Loucy (cell line): ENCODE results near the gene SYCP3.

Experiments used
- H2AFZ ChIP-seq: fragments of 200-600 bp; sonication (generic); 2 replicates; pipeline ENCODE4 v1.6.0; 2016; ENCODE audit warnings: antibody characterized with exemption, mild to moderate bottlenecking, low read length, moderate library complexity
- H3F3A ChIP-seq: fragments of 200-600 bp; 2 replicates; pipeline ENCODE4 v1.6.0; 2016; ENCODE audit warnings: antibody characterized with exemption, low read depth, mild to moderate bottlenecking
- H3K27me3 ChIP-seq: fragments of 200-600 bp; sonication (generic); 2 replicates; pipeline ENCODE4 v1.6.1; 2014; ENCODE audit warnings: low read length, mild to moderate bottlenecking; ENCODE audit not compliant: insufficient read depth, poor library complexity, severe bottlenecking
- H3K36me3 ChIP-seq: fragments of 200-600 bp; sonication (generic); 2 replicates; pipeline ENCODE4 v1.6.1; 2016; ENCODE audit warnings: low read length; ENCODE audit not compliant: insufficient read depth
- H3K4me1 ChIP-seq: fragments of 200-600 bp; sonication (generic); 2 replicates; pipeline ENCODE4 v1.5.1; 2014; ENCODE audit warnings: low read length, mild to moderate bottlenecking; ENCODE audit not compliant: insufficient read depth, poor library complexity, severe bottlenecking
- H3K4me2 ChIP-seq: fragments of 200-600 bp; sonication (generic); 2 replicates; pipeline ENCODE4 v1.6.0; 2014; ENCODE audit warnings: antibody characterized with exemption, low read length, low read depth, mild to moderate bottlenecking; ENCODE audit not compliant: poor library complexity, severe bottlenecking
- H3K4me3 ChIP-seq: fragments of 200-600 bp; sonication (generic); 2 replicates; pipeline ENCODE4 v1.5.1; 2014; ENCODE audit warnings: low read length, mild to moderate bottlenecking, mixed read lengths; ENCODE audit not compliant: poor library complexity, severe bottlenecking
- H3K79me2 ChIP-seq: fragments of 200-600 bp; sonication (generic); 2 replicates; pipeline ENCODE4 v1.6.1; 2014; ENCODE audit warnings: low read length; ENCODE audit not compliant: insufficient read depth
- H3K9ac ChIP-seq: fragments of 200-600 bp; sonication (generic); 2 replicates; pipeline ENCODE4 v1.6.0; 2014; ENCODE audit warnings: mild to moderate bottlenecking, low read depth, low read length, moderate library complexity; ENCODE audit not compliant: poor library complexity, severe bottlenecking
- H3K9me2 ChIP-seq: fragments of 200-600 bp; sonication (generic); replicated peaks from 2 replicates; pipeline ENCODE4 v1.6.1; 2016; ENCODE audit warnings: low read depth, low read length, mixed read lengths
- H3K9me3 ChIP-seq: fragments of 200-600 bp; sonication (generic); 2 replicates; pipeline ENCODE4 v1.6.1; 2014; ENCODE audit warnings: mild to moderate bottlenecking, antibody characterized with exemption, low read length, low read depth; ENCODE audit not compliant: insufficient read depth
- H4K20me1 ChIP-seq: fragments of 200-600 bp; sonication (generic); 2 replicates; pipeline ENCODE4 v1.6.0; 2014; ENCODE audit warnings: antibody characterized with exemption, low read length, mild to moderate bottlenecking; ENCODE audit not compliant: insufficient read depth, poor library complexity, severe bottlenecking
- EZH2phosphoT487 ChIP-seq: fragments of 200-600 bp; IDR thresholded peaks from 2 replicates; pipeline ENCODE4 v1.6.1; 2018; ENCODE audit warnings: antibody characterized with exemption, mild to moderate bottlenecking, moderate library complexity, borderline replicate concordance
- TF ChIP-seq, protein P1 (sequence below): fragments of 200-600 bp; sonication (generic); conservative IDR thresholded peaks from 2 replicates; pipeline ENCODE4 v1.5.1; 2014; ENCODE audit warnings: mild to moderate bottlenecking, antibody characterized with exemption, low read length

SYCP3 gene

DNA sequence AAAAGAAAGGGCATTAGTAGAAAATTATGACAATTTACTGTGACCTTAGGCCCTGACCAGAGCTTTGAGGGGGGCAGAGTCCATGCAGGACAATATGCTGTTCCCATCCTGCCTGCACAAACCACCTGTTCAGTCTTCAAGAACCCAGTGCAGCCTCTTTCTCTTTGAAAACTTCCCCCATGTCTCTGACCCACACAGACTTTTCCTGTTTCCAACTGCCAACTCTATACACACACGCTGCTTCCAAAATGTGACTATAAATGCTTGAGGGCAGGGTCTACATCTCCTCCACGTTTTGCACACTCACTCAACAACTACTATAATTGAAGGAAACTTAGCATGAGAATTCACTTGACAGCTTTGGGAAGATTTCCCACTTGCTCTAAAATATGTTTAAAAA lies 36.6 kb upstream of the SYCP3 start:
- Histone ChIP-seq H3K4me1 (peaks cover 74% of the 10 kb centered on the region), H3F3A (peaks cover 5% of the 10 kb centered on the region; the same call in 1 of the 2 replicates), H3K27me3 (no peaks in the 10 kb centered on the region), H3K79me2 (0 out of 2 replicates have a peak, but pooled peaks cover 4% of the 10 kb centered on the region), H3K9me2 (no peaks in the 10 kb centered on the region), H3K4me3 (peak overlapping the region; percentile 36), H2AFZ (no peak overlapping the region), H3K9ac (peak overlapping the region; percentile 60), H3K36me3 (peaks cover 14% of the 10 kb centered on the region), H4K20me1 (no peaks in the 10 kb centered on the region), H3K9me3 (no peaks in the 10 kb centered on the region), H3K4me2 (peak overlapping the region; percentile 67)
- no peak for TF ChIP-seq EZH2phosphoT487
- TF ChIP-seq, protein P1, sequence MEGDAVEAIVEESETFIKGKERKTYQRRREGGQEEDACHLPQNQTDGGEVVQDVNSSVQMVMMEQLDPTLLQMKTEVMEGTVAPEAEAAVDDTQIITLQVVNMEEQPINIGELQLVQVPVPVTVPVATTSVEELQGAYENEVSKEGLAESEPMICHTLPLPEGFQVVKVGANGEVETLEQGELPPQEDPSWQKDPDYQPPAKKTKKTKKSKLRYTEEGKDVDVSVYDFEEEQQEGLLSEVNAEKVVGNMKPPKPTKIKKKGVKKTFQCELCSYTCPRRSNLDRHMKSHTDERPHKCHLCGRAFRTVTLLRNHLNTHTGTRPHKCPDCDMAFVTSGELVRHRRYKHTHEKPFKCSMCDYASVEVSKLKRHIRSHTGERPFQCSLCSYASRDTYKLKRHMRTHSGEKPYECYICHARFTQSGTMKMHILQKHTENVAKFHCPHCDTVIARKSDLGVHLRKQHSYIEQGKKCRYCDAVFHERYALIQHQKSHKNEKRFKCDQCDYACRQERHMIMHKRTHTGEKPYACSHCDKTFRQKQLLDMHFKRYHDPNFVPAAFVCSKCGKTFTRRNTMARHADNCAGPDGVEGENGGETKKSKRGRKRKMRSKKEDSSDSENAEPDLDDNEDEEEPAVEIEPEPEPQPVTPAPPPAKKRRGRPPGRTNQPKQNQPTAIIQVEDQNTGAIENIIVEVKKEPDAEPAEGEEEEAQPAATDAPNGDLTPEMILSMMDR = no peak

- no peaks in the 10 kb centered on the region for H3K9me3 ChIP-seq
- H3K9ac ChIP-seq = peak overlapping the region; percentile 60
- no peak overlapping the region for H3K4me3 ChIP-seq
- H3K36me3 ChIP-seq = peaks cover 13% of the 10 kb centered on the region
- H3K27me3 ChIP-seq = no peaks in the 10 kb centered on the region
- H3K4me1 ChIP-seq = peaks cover 71% of the 10 kb centered on the region
- H2AFZ ChIP-seq = no peak overlapping the region
- H3K79me2 ChIP-seq = 0 out of 2 replicates have a peak, but pooled peaks cover 4% of the 10 kb centered on the region
- H3K9me2 ChIP-seq = no peaks in the 10 kb centered on the region
- H3K4me2 ChIP-seq = peak overlapping the region; percentile 71
- H3F3A ChIP-seq = peaks cover 5% of the 10 kb centered on the region; the same call in 1 of the 2 replicates
- no peak for TF ChIP-seq EZH2phosphoT487
- TF ChIP-seq, protein P1 = peak; percentile 93
- no peaks in the 10 kb centered on the region for H4K20me1 ChIP-seq
These were observed 34.4 kb upstream of the SYCP3 start for GRCh38 chr12:101773650-101774162.

DNA sequence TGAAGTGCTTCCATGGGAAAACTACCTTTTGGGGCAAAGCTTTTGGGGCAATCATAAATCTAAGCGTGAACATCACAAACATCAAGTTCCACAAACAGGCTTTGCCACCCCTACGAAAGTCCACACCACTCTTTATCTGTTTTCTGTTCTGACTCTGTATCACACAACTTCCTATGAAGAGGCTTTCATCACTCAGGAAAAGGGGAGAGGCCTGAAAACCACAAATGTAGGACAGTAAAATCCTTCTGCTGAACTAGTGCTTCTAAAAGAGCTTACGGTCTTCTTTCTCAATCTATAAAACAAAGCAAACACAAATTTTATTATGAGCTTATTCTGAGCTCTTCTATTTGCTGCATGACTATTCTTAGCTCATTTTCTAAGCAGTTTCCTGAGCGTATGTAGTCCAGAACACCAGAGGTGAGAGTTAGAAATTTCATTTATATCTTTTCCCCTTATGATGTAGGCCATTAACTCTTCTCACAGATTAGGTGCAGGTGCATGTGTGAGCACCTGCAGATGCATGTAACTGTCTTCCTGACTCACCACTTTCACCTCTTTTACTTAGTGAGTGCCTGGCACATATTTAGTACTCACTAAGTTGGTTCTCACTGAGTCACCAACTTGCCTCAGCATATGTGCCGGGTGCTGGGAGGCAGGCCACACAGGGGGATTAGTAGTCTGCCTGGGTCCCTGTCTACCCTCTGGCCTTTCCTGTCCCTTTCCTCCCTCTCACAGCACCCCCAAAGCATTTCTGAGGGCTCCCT lies 32.9 kb upstream of the SYCP3 start:
- peak overlapping the region; percentile 71 for H3K4me2 ChIP-seq

More for the DNA sequence above, 32.9 kb upstream of the SYCP3 start:
- Histone ChIP-seq H2AFZ (no peak overlapping the region), H3K79me2 (0 out of 2 replicates have a peak, but pooled peaks cover 4% of the 10 kb centered on the region), H3K9ac (peak overlapping the region; percentile 61), H3K36me3 (peaks cover 26% of the 10 kb centered on the region), H3K9me2 (no peaks in the 10 kb centered on the region), H3F3A (peaks cover 5% of the 10 kb centered on the region; the same call in 1 of the 2 replicates), H3K9me3 (no peaks in the 10 kb centered on the region), H3K27me3 (no peaks in the 10 kb centered on the region), H3K4me3 (peak overlapping the region; percentile 55), H4K20me1 (no peaks in the 10 kb centered on the region), H3K4me1 (peaks cover 57% of the 10 kb centered on the region)
- no peak for TF ChIP-seq EZH2phosphoT487
- TF ChIP-seq, protein P1 = no peak
